Astrocyte of the cerebellum (primary cell): ENCODE results near the gene FHL2.

Source experiments
- DNase-seq: peaks from one replicate; pipeline ENCODE4 v3.0.0-alpha.2; 2011; ENCODE audit warnings: low read depth
- H3K4me3 ChIP-seq: 2 replicates; pipeline ENCODE4 v1.5.1; 2011; ENCODE audit warnings: mild to moderate bottlenecking, low read depth, low read length, moderate library complexity
- in situ Hi-C: cut with HindIII; loops from 2 replicates; pipeline ENCODE4 v1.10.0; 2017; ENCODE audit warnings: low sequenced_read_pairs
- TF ChIP-seq, protein P1 (sequence below): IDR thresholded peaks from 2 replicates; pipeline ENCODE4 v1.5.1; 2012; ENCODE audit warnings: low read length, low read depth, moderate library complexity, mild to moderate bottlenecking; ENCODE audit errors: missing control alignments

FHL2 gene, protein sequence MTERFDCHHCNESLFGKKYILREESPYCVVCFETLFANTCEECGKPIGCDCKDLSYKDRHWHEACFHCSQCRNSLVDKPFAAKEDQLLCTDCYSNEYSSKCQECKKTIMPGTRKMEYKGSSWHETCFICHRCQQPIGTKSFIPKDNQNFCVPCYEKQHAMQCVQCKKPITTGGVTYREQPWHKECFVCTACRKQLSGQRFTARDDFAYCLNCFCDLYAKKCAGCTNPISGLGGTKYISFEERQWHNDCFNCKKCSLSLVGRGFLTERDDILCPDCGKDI

DNA sequence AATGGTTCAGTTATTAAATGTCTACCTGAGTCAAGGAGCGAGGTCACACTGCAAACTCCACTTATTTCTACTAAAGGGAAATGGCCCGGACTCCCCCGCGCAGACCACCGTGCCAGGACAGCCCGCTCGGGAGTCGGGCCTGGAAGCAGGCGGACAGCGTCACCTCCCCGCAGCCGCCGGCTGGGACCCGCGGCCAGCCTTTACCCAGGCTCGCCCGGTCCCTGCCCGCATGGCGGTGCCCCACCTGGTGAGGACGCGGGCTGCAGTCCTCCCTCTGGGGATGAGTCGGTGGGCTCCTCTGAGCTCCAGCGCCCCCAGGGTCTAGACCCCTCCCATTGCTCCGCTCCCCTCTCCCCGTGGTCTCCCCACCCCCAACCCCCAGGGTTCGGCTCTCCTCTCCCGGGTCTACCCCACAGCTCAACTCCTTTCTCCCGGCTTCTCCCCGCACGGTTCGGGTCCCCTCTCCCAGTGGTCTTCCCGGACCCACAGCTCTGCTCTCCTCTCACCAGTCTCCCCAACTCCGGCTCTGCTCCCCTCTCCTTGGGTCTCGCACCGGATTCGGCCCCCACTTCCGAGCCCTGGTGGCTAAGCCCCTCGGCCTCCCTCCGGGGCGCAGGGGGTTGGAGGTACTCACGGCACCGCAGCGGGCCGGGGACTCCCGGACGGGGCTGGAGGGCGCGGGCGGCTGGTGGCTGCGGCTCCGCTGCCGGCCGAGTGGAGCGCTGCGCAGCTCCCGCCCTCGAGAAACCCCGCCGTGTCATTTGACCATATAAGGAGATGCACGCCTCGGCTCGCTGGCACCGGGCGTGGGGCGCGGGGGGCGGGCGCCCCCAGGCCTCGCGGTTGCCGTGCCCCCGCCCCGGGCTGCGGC is at the start of gene FHL2:
FHL2 (minus strand) TSS at position 716 of the 871 bp plus-strand sequence. CDS start 12,535 bp downstream, outside the sequence.
- TF ChIP-seq, protein P1, sequence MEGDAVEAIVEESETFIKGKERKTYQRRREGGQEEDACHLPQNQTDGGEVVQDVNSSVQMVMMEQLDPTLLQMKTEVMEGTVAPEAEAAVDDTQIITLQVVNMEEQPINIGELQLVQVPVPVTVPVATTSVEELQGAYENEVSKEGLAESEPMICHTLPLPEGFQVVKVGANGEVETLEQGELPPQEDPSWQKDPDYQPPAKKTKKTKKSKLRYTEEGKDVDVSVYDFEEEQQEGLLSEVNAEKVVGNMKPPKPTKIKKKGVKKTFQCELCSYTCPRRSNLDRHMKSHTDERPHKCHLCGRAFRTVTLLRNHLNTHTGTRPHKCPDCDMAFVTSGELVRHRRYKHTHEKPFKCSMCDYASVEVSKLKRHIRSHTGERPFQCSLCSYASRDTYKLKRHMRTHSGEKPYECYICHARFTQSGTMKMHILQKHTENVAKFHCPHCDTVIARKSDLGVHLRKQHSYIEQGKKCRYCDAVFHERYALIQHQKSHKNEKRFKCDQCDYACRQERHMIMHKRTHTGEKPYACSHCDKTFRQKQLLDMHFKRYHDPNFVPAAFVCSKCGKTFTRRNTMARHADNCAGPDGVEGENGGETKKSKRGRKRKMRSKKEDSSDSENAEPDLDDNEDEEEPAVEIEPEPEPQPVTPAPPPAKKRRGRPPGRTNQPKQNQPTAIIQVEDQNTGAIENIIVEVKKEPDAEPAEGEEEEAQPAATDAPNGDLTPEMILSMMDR, result peak; percentile 49
- DNase-seq, result peak; percentile 44
- H3K4me3 ChIP-seq, result peak within 1 kb of the TSS; percentile 99
- in situ Hi-C loops, result no loop called here

DNA sequence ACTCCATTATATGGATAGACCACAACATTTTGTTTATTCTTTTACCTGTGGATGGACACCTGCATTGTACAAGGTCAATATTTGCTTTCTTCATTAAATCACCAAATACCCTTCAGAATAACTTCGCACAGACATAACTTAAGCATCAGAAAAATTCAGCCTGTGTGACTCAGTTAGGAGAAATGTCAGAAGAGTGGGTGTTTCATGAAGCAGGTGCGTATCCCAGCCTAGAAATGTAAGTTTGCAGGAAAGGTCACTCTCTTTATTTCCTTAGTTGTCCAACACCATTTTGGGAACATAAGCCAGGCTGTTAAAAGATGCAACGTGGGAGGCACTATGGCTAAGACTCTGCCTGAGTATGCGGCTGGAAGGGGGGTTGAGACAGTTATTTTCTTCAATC is 48.6 kb upstream of the FHL2 start:
- TF ChIP-seq, protein P1, result no peak
- no peak for DNase-seq
- in situ Hi-C loops, result no loop called here
- H3K4me3 ChIP-seq, result no peak overlapping the region

DNA sequence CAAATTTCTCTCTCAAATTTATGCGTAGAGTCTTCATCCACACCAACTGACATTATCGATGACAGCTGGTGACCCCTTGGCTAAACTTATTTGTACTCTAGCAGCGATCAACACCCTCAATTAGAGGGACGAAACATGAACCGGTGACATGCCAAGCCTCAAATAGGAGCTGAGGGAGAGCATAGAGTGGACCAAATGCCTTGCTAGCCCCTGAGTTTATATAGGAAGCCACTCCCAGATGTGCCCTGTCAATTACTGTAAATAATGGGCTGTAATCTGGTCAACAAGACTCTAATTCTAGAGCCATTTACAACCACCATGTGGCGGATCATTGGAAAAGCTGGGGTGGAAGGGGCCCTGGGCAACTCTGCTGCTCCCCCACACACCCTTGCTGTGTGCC is 47.6 kb upstream of the FHL2 start:
- no peak overlapping the region for H3K4me3 ChIP-seq
- in situ Hi-C loops, result no loop called here
- DNase-seq, result no peak
- TF ChIP-seq, protein P1, result no peak

DNA sequence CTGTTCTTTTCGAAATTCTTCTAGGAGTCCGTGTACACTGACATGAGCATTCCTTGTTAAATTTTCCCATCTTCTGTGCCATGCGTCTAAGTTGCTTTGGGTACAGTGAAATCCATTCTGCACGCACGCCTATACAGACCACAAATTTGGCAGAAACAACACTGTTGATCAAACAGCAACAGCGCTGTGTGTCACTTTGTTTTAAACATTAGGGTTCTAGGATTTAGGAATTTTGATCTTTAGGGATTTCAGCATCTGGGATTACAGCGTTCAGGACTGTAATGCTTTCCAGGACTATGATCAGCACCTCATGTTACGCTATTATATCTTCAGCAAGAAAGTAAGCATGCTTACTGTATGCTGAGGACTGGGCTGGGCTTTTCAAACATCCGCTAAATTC is 47.1 kb upstream of the FHL2 start:
- TF ChIP-seq, protein P1, result no peak
- in situ Hi-C loops, result no loop called here
- DNase-seq, result no peak
- H3K4me3 ChIP-seq, result no peak overlapping the region

DNA sequence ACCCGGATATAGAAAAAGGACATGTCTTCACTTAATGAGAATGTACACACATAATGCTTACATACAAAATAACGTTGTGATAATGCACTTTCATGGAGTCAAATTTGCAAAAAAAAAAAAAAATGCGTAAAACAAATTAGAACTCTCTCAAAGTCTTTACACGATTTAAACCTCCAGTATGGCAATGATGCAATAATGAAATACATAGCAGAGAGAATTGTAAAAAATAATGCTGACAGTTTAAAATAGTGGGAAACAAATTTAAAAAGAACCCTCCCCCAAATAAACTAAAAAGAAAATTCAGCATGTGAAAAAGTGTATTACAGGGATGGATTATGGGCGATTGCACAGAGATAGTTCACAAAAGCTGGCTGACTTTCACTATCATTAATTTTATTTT is 46.6 kb upstream of the FHL2 start:
- TF ChIP-seq, protein P1, result no peak
- in situ Hi-C loops, result no loop called here
- DNase-seq, result no peak
- H3K4me3 ChIP-seq, result no peak overlapping the region

DNA sequence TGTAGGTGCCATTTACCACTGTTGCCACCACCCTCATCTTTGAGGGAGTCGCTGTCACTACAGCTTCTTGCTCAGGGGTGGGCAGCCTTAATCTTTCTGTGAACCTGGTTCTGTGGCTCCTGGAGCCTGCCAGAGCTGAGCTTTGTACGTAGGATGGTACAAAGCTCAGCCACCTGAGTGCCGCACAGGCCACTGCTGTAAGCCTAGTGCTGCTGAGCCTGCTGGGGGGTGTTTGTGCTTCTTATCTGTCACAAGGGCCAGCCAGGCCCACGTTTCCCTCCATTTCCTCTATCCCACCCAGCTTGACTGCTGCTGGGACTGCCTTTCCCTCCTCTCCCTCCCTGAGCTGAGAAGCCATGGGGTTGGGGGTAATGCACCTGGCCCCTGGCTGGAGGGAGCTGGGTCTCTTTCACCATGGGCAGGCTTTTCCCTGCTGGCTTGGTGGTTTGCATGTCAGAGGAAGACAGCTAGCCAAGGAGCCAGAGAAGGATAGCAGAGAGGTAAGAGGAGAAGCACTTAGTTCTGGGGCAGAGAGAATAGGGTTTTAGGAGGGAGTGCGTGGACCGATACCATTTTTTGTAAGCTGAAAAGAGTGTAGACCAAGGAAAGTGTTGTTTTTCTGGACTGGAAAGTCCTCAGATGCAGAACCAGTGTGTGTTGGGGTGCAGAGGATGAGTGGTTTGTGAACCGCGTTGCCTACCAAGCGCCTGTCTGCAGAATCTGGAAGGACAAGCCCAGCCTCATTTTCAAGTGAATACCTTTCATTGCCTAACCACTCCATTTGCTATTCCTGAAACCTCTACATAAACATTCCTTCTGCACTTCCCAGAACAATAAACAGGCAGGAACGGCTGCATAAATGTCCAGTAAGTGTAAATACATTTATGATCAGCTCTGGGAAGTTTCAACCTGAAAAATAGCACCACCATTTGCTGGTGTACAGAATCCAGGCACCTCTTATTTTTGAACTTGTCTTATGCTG is 45.1 kb upstream of the FHL2 start:
- TF ChIP-seq, protein P1, result no peak
- in situ Hi-C loops, result no loop called here
- no peak overlapping the region for H3K4me3 ChIP-seq
- no peak for DNase-seq
